ENCODE measurements around the gene ANTXR1.

ANTXR1 gene

GRCh38 chr2:69280796-69281412 lies 267.9 kb downstream of the ANTXR1 start:
- DNase-seq (ENCODE audit: low read depth in 1 of 2, low spot score in 1 of 2): no peak
- no peak for TF ChIP-seq JUND (IDR thresholded peaks at IDR 0.05; ENCODE audit: low read depth)
- in situ Hi-C loops (cut with HindIII; ENCODE audit: low pct_unique_long_range_greater_than_20kb, low sequenced_read_pairs): no loop called here

DNA sequence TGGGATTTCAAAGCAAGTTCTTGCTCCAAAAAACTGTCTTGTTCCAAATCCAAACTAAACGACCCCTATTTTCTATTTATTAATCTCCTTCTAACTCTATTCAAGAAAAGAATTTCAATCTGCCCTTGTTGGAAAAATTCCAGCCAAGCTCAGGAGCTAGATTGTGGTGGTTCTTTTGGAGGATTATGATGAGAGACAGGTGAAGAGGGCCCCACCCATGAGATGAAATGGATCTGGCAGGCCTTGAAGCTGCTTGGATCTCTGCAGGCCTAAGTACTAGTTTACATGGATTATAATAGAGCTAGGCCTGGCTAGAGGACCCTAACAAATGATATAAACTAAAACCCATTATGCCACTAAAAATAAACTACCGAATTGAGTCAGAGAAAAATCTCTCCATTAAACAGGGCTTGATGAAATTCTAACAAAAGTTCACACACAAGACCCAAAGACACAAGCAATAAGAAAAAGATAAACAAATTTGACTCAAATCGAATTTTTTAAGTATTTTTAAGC lies 272.5 kb downstream of the ANTXR1 start:
- DNase-seq (ENCODE audit: low read depth in 1 of 2, low spot score in 1 of 2): no peak
- in situ Hi-C loops (cut with HindIII; ENCODE audit: low pct_unique_long_range_greater_than_20kb, low sequenced_read_pairs): no loop called here
- TF ChIP-seq JUND (IDR thresholded peaks at IDR 0.05; ENCODE audit: low read depth): no peak

DNA sequence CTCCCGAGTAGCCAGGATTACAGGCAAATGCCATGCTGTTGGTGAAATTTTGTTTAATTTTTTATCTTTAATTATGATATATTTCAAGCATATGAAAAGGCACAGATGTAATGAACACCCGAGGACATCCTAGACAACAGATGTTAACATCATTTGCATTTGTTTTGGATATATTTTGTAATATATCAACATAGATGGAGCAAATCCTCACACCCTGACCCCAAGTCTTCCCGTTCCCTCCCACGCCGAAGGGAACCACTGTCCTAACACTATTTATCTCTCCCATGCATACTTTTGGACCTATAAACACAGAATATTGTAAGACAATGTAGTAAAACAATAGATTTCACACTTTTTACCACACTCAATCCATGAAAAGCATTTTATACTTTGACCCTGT lies 274.6 kb downstream of the ANTXR1 start:
- no peak for TF ChIP-seq JUND (IDR thresholded peaks at IDR 0.05; ENCODE audit: low read depth)
- no peak for DNase-seq (ENCODE audit: low read depth in 1 of 2, low spot score in 1 of 2)
- in situ Hi-C loops (cut with HindIII; ENCODE audit: low pct_unique_long_range_greater_than_20kb, low sequenced_read_pairs): no loop called here

- in situ Hi-C loops (cut with HindIII; ENCODE audit: low pct_unique_long_range_greater_than_20kb, low sequenced_read_pairs): no loop called here
- no peak for DNase-seq (ENCODE audit: low read depth in 1 of 2, low spot score in 1 of 2)
- no peak for TF ChIP-seq JUND (IDR thresholded peaks at IDR 0.05; ENCODE audit: low read depth)
Observed at GRCh38 chr2:69288429-69288828, 275.4 kb downstream of the ANTXR1 start.

- no peak for DNase-seq (ENCODE audit: low read depth in 1 of 2, low spot score in 1 of 2)
- TF ChIP-seq JUND (IDR thresholded peaks at IDR 0.05; ENCODE audit: low read depth): no peak
- in situ Hi-C loops (cut with HindIII; ENCODE audit: low pct_unique_long_range_greater_than_20kb, low sequenced_read_pairs): no loop called here
Observed at GRCh38 chr2:69291004-69291650, 278.1 kb downstream of the ANTXR1 start.

GRCh38 chr2:69291721-69292120 lies 278.7 kb downstream of the ANTXR1 start:
- no peak for DNase-seq (ENCODE audit: low read depth in 1 of 2, low spot score in 1 of 2)

DNA sequence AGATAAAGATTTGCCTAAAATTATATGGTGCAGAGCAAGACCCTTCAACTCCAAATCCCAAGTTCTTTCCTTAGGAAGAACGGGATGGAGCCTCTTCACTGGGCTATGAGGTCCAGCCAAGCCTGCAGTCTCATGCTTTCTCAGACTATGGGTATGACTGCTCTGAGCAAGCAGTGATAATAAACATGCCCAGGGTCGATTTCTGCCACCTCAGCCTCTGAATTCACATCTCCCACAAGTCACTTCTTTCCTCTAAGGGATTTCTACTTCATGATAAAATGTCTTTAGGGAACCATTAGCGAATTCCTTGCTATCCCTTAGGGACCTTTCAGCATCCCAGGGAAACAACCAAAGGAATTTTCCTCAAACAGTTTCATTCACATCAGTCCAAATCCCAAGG lies 279.3 kb downstream of the ANTXR1 start:
- DNase-seq (ENCODE audit: low read depth in 1 of 2, low spot score in 1 of 2): no peak
- in situ Hi-C loops (cut with HindIII; ENCODE audit: low pct_unique_long_range_greater_than_20kb, low sequenced_read_pairs): no loop called here
- no peak for TF ChIP-seq JUND (IDR thresholded peaks at IDR 0.05; ENCODE audit: low read depth)

More at GRCh38 chr2:69291721-69292120, 278.7 kb downstream of the ANTXR1 start:
- TF ChIP-seq JUND (IDR thresholded peaks at IDR 0.05; ENCODE audit: low read depth): no peak
- in situ Hi-C loops (cut with HindIII; ENCODE audit: low pct_unique_long_range_greater_than_20kb, low sequenced_read_pairs): no loop called here

DNA sequence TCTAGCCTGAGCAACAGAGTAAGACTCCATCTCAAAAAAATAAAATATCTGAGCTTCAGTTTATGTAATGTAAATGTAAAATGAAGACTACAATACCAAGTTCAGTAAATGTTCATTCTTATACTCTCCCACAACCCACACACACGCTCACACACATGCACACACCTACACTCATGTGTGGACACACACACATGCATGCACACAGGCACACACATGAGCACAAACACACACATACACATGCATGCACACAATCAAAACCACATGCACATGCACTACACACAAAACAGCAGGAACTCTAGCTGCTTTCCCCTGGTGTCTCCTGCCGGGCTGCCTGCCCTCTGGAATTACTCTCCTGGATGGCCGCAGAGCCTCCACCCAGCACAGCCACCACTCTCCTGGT lies 283.4 kb downstream of the ANTXR1 start:
- DNase-seq (ENCODE audit: low read depth in 1 of 2, low spot score in 1 of 2): no peak
- no peak for TF ChIP-seq JUND (IDR thresholded peaks at IDR 0.05; ENCODE audit: low read depth)
- in situ Hi-C loops (cut with HindIII; ENCODE audit: low pct_unique_long_range_greater_than_20kb, low sequenced_read_pairs): no loop called here

DNA sequence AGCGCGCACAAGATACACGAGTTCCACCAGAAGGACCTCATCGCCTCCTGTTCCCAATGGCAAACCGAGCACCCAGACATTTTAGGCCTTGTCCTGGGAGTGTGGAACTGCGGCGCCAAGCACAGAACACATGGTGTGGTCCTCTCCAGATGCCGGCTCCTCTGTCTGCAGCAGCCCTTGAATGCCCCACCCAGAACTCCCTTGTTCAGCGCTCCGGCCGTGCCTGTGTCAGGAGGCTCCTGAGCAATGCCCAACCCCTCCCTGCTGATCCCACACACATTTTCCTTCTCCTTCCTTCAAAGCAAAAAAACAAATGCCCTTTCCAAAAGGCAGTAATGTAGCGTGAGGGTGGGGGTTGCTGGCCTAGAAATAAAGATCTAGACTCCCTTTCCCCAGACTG lies 284.2 kb downstream of the ANTXR1 start:
- in situ Hi-C loops (cut with HindIII; ENCODE audit: low pct_unique_long_range_greater_than_20kb, low sequenced_read_pairs): no loop called here
- TF ChIP-seq JUND (IDR thresholded peaks at IDR 0.05; ENCODE audit: low read depth): no peak

DNA sequence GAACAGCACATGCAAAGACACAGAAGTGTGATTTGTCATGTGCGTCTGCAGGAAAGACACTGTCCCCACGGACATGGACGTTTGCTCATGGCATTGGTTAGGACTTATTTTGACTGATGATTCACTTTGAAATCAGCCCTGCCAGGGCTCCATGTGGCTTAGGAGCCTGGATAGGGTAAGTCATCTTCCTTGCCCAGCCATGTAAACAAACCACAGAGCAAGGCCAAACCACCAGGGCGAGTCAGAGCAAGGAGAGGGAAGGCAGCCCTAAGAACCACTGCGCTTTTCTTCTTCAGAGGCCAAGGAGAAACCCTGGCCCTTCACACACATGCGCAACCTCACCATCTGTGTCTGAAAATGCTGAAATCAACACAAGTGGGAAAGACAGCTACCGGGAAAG lies 285.3 kb downstream of the ANTXR1 start:
- no peak for DNase-seq (ENCODE audit: low read depth in 1 of 2, low spot score in 1 of 2)
- in situ Hi-C loops (cut with HindIII; ENCODE audit: low pct_unique_long_range_greater_than_20kb, low sequenced_read_pairs): no loop called here
- no peak for TF ChIP-seq JUND (IDR thresholded peaks at IDR 0.05; ENCODE audit: low read depth)

More for the DNA sequence above, 284.2 kb downstream of the ANTXR1 start:
- no peak for DNase-seq (ENCODE audit: low read depth in 1 of 2, low spot score in 1 of 2)

GRCh38 chr2:69298862-69299261 lies 285.9 kb downstream of the ANTXR1 start:
- in situ Hi-C loops (cut with HindIII; ENCODE audit: low pct_unique_long_range_greater_than_20kb, low sequenced_read_pairs): no loop called here
- no peak for DNase-seq (ENCODE audit: low read depth in 1 of 2, low spot score in 1 of 2)
- TF ChIP-seq JUND (IDR thresholded peaks at IDR 0.05; ENCODE audit: low read depth): no peak
